Measurements from ENCODE around the gene ACAP3.

The ACAP3 gene

GRCh38 chr1:1334835-1335234 lies 27.1 kb upstream of the ACAP3 start:
- no peaks in the 10 kb centered on the region for H3K27me3 ChIP-seq (ENCODE audit: control insufficient read depth, insufficient read depth, low read length)
- peaks cover 15% of the 10 kb centered on the region for H3K36me3 ChIP-seq (ENCODE audit: control insufficient read depth, insufficient read depth, low read length)
- H3K4me1 ChIP-seq (ENCODE audit: control insufficient read depth, insufficient read depth, low read length) = no peaks in the 10 kb centered on the region
- H3K27ac ChIP-seq (ENCODE audit: low read depth, low read length) = no peak overlapping the region
- no peak overlapping the region for H3K9ac ChIP-seq (ENCODE audit: low read depth, low read length)
- H3K4me3 ChIP-seq (ENCODE audit: low read depth, low read length) = no peak overlapping the region
- H3K9me3 ChIP-seq (ENCODE audit: control insufficient read depth, insufficient read depth, low read length) = no peaks in the 10 kb centered on the region

DNA sequence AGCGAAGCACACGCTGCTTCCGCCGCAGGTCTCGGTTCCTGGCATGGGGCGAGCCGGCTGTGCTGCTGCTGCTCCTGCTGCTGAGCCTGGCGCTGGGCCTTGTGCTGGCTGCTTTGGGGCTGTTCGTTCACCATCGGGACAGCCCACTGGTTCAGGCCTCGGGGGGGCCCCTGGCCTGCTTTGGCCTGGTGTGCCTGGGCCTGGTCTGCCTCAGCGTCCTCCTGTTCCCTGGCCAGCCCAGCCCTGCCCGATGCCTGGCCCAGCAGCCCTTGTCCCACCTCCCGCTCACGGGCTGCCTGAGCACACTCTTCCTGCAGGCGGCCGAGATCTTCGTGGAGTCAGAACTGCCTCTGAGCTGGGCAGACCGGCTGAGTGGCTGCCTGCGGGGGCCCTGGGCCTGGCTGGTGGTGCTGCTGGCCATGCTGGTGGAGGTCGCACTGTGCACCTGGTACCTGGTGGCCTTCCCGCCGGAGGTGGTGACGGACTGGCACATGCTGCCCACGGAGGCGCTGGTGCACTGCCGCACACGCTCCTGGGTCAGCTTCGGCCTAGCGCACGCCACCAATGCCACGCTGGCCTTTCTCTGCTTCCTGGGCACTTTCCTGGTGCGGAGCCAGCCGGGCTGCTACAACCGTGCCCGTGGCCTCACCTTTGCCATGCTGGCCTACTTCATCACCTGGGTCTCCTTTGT lies 26.0 kb upstream of the ACAP3 start:
- no peaks in the 10 kb centered on the region for H3K9me3 ChIP-seq (ENCODE audit: control insufficient read depth, insufficient read depth, low read length)
- H3K4me1 ChIP-seq (ENCODE audit: control insufficient read depth, insufficient read depth, low read length) = no peaks in the 10 kb centered on the region
- H3K4me3 ChIP-seq (ENCODE audit: low read depth, low read length) = no peak overlapping the region
- peaks cover 8% of the 10 kb centered on the region for H3K36me3 ChIP-seq (ENCODE audit: control insufficient read depth, insufficient read depth, low read length)
- no peak overlapping the region for H3K9ac ChIP-seq (ENCODE audit: low read depth, low read length)
- no peak overlapping the region for H3K27ac ChIP-seq (ENCODE audit: low read depth, low read length)
- no peaks in the 10 kb centered on the region for H3K27me3 ChIP-seq (ENCODE audit: control insufficient read depth, insufficient read depth, low read length)

DNA sequence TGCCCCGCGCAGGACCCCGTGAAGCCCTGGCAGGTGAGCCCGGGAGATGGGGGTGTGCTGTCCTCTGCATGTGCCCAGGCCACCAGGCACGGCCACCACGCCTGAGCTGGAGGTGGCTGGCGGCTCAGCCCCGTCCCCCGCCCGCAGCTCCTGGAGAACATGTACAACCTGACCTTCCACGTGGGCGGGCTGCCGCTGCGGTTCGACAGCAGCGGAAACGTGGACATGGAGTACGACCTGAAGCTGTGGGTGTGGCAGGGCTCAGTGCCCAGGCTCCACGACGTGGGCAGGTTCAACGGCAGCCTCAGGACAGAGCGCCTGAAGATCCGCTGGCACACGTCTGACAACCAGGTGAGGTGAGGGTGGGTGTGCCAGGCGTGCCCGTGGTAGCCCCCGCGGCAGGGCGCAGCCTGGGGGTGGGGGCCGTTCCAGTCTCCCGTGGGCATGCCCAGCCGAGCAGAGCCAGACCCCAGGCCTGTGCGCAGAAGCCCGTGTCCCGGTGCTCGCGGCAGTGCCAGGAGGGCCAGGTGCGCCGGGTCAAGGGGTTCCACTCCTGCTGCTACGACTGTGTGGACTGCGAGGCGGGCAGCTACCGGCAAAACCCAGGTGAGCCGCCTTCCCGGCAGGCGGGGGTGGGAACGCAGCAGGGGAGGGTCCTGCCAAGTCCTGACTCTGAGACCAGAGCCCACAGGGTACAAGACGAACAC lies 25.2 kb upstream of the ACAP3 start:
- Histone ChIP-seq H3K4me3 (ENCODE audit: low read depth, low read length) (no peak overlapping the region), H3K36me3 (ENCODE audit: control insufficient read depth, insufficient read depth, low read length) (peaks cover 3% of the 10 kb centered on the region), H3K9ac (ENCODE audit: low read depth, low read length) (no peak overlapping the region), H3K9me3 (ENCODE audit: control insufficient read depth, insufficient read depth, low read length) (no peaks in the 10 kb centered on the region), H3K27ac (ENCODE audit: low read depth, low read length) (no peak overlapping the region), H3K27me3 (ENCODE audit: control insufficient read depth, insufficient read depth, low read length) (no peaks in the 10 kb centered on the region), H3K4me1 (ENCODE audit: control insufficient read depth, insufficient read depth, low read length) (no peaks in the 10 kb centered on the region)

- no peaks in the 10 kb centered on the region for H3K4me1 ChIP-seq (ENCODE audit: control insufficient read depth, insufficient read depth, low read length)
- H3K27me3 ChIP-seq (ENCODE audit: control insufficient read depth, insufficient read depth, low read length) = no peaks in the 10 kb centered on the region
- no peaks in the 10 kb centered on the region for H3K9me3 ChIP-seq (ENCODE audit: control insufficient read depth, insufficient read depth, low read length)
- H3K4me3 ChIP-seq (ENCODE audit: low read depth, low read length) = no peak overlapping the region
- no peak overlapping the region for H3K27ac ChIP-seq (ENCODE audit: low read depth, low read length)
- no peak overlapping the region for H3K9ac ChIP-seq (ENCODE audit: low read depth, low read length)
- peaks cover 3% of the 10 kb centered on the region; the same call in 1 of the 2 replicates for H3K36me3 ChIP-seq (ENCODE audit: control insufficient read depth, insufficient read depth, low read length)
Measured at GRCh38 chr1:1332031-1332755, 24.5 kb upstream of the ACAP3 start.

GRCh38 chr1:1331068-1331965 lies 23.6 kb upstream of the ACAP3 start, which contains the start of gene TAS1R3:
TSS of gene TAS1R3 (plus strand) at chr1:1331280. CDS start at chr1:1331346, 66 bp downstream.
- Histone ChIP-seq H3K36me3 (ENCODE audit: control insufficient read depth, insufficient read depth, low read length) (peaks cover 7% of the 10 kb centered on the region; the same call in 1 of the 2 replicates), H3K9ac (ENCODE audit: low read depth, low read length) (no peak within 1 kb of the TSS), H3K4me1 (ENCODE audit: control insufficient read depth, insufficient read depth, low read length) (no peaks in the 10 kb centered on the region), H3K27ac (ENCODE audit: low read depth, low read length) (no peak within 1 kb of the TSS), H3K9me3 (ENCODE audit: control insufficient read depth, insufficient read depth, low read length) (no peaks in the 10 kb centered on the region), H3K27me3 (ENCODE audit: control insufficient read depth, insufficient read depth, low read length) (no peaks in the 10 kb centered on the region), H3K4me3 (ENCODE audit: low read depth, low read length) (no peak within 1 kb of the TSS)

DNA sequence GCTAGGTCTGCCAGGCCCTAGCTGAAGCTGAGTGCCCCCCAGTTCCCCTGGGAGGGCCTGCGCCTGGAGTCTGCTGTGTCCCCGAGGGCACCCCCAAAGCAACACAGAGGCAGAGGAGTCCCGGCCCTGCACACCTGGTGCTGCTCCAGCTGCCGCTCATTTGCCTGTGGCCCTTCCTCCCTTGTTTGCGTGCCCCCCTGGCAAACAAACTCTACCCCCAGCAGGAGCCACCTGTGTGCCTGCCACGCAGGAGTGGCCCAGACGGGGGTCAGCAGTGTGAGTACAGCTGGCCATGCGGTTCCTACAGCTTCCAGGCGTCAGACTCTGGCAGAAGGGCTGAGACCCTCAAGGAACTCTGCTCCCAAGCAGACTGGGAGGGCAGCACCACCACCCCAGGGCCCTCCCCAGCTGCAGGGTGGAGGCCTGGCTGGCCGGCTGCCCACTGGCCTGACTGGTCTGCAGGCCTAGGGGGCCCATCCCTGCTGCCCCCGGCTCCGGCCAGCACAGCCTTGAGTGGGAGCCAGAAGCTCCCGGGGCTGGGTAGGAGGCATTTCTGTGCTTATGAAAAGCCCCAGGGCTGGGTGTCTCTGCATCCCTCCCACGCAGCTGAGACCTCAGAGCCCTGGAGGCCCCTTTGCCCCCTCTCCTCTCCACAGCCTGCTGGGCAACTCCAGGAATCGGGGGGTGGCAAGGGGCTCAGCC lies 22.8 kb upstream of the ACAP3 start:
- H3K27me3 ChIP-seq (ENCODE audit: control insufficient read depth, insufficient read depth, low read length) = no peaks in the 10 kb centered on the region
- peaks cover 7% of the 10 kb centered on the region; the same call in 1 of the 2 replicates for H3K36me3 ChIP-seq (ENCODE audit: control insufficient read depth, insufficient read depth, low read length)
- no peak overlapping the region for H3K27ac ChIP-seq (ENCODE audit: low read depth, low read length)
- H3K4me3 ChIP-seq (ENCODE audit: low read depth, low read length) = no peak overlapping the region
- no peak overlapping the region for H3K9ac ChIP-seq (ENCODE audit: low read depth, low read length)
- H3K4me1 ChIP-seq (ENCODE audit: control insufficient read depth, insufficient read depth, low read length) = no peaks in the 10 kb centered on the region
- H3K9me3 ChIP-seq (ENCODE audit: control insufficient read depth, insufficient read depth, low read length) = no peaks in the 10 kb centered on the region

GRCh38 chr1:1329304-1330210 lies 21.8 kb upstream of the ACAP3 start:
- Histone ChIP-seq H3K27me3 (ENCODE audit: control insufficient read depth, insufficient read depth, low read length) (no peaks in the 10 kb centered on the region), H3K9ac (ENCODE audit: low read depth, low read length) (no peak overlapping the region), H3K36me3 (ENCODE audit: control insufficient read depth, insufficient read depth, low read length) (peaks cover 7% of the 10 kb centered on the region; the same call in 1 of the 2 replicates), H3K9me3 (ENCODE audit: control insufficient read depth, insufficient read depth, low read length) (no peaks in the 10 kb centered on the region), H3K4me1 (ENCODE audit: control insufficient read depth, insufficient read depth, low read length) (no peaks in the 10 kb centered on the region), H3K4me3 (ENCODE audit: low read depth, low read length) (no peak overlapping the region), H3K27ac (ENCODE audit: low read depth, low read length) (no peak overlapping the region)

DNA sequence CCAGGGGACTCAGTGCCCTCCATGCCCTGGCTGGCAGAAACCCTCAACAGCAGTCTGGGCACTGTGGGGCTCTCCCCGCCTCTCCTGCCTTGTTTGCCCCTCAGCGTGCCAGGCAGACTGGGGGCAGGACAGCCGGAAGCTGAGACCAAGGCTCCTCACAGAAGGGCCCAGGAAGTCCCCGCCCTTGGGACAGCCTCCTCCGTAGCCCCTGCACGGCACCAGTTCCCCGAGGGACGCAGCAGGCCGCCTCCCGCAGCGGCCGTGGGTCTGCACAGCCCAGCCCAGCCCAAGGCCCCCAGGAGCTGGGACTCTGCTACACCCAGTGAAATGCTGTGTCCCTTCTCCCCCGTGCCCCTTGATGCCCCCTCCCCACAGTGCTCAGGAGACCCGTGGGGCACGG lies 20.5 kb upstream of the ACAP3 start:
- no peak overlapping the region for H3K9ac ChIP-seq (ENCODE audit: low read depth, low read length)
- no peak overlapping the region for H3K27ac ChIP-seq (ENCODE audit: low read depth, low read length)
- no peaks in the 10 kb centered on the region for H3K27me3 ChIP-seq (ENCODE audit: control insufficient read depth, insufficient read depth, low read length)
- H3K4me1 ChIP-seq (ENCODE audit: control insufficient read depth, insufficient read depth, low read length) = no peaks in the 10 kb centered on the region
- H3K36me3 ChIP-seq (ENCODE audit: control insufficient read depth, insufficient read depth, low read length) = peaks cover 8% of the 10 kb centered on the region; the same call in 1 of the 2 replicates
- no peak overlapping the region for H3K4me3 ChIP-seq (ENCODE audit: low read depth, low read length)
- no peaks in the 10 kb centered on the region for H3K9me3 ChIP-seq (ENCODE audit: control insufficient read depth, insufficient read depth, low read length)

DNA sequence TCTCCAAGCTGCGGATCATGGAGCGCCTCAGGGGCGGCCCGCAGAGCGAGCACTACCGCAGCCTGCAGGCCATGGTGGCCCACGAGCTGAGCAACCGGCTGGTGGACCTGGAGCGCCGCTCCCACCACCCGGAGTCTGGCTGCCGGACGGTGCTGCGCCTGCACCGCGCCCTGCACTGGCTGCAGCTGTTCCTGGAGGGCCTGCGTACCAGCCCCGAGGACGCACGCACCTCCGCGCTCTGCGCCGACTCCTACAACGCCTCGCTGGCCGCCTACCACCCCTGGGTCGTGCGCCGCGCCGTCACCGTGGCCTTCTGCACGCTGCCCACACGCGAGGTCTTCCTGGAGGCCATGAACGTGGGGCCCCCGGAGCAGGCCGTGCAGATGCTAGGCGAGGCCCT lies 19.6 kb upstream of the ACAP3 start:
- Histone ChIP-seq H3K36me3 (ENCODE audit: control insufficient read depth, insufficient read depth, low read length) (peaks cover 13% of the 10 kb centered on the region; the same call in 1 of the 2 replicates), H3K9ac (ENCODE audit: low read depth, low read length) (no peak overlapping the region), H3K27ac (ENCODE audit: low read depth, low read length) (no peak overlapping the region), H3K9me3 (ENCODE audit: control insufficient read depth, insufficient read depth, low read length) (no peaks in the 10 kb centered on the region), H3K27me3 (ENCODE audit: control insufficient read depth, insufficient read depth, low read length) (no peaks in the 10 kb centered on the region), H3K4me3 (ENCODE audit: low read depth, low read length) (no peak overlapping the region), H3K4me1 (ENCODE audit: control insufficient read depth, insufficient read depth, low read length) (no peaks in the 10 kb centered on the region)

Data from HUES48 (cell line).